Ascending aorta (tissue), 2 donors: ENCODE measurements around the gene PLXNA4. TPM values are rescaled to one million over a fixed set of nuclear protein-coding genes. Genes with fewer than 3 reads are reported as not detected.

ENCODE experiments used
- DNase-seq, 2 donors: peaks; one replicate each; pipeline ENCODE4 v3.0.0-alpha.2; 2019; ENCODE audit warnings: low spot score in 2 of 2
- H3K27ac ChIP-seq, 2 donors: fragments of 200-600 bp; sonication (generic); one replicate each; pipeline ENCODE4 v1.5.1; 2016 to 2017; ENCODE audit warnings: mild to moderate bottlenecking in 1 of 2
- H3K27me3 ChIP-seq: fragments of 200-600 bp; sonication (generic); one replicate; pipeline ENCODE4 v1.5.1; 2017
- H3K36me3 ChIP-seq, 2 donors: fragments of 200-600 bp; sonication (generic); one replicate each; pipeline ENCODE4 v1.5.1; 2016
- H3K4me1 ChIP-seq, 2 donors: fragments of 200-600 bp; sonication (generic); one replicate each; pipeline ENCODE4 v1.5.1; 2016 to 2017; ENCODE audit warnings: mild to moderate bottlenecking in 1 of 2
- H3K4me3 ChIP-seq, 2 donors: fragments of 200-600 bp; sonication (generic); one replicate each; pipeline ENCODE4 v1.5.1; 2016 to 2017; ENCODE audit warnings: mild to moderate bottlenecking in 1 of 2
- H3K9me3 ChIP-seq, 2 donors: fragments of 200-600 bp; sonication (generic); one replicate each; pipeline ENCODE4 v1.5.1; 2016
- intact Hi-C: fragments of 100-400 bp; cut with DNase I; formaldehyde crosslinking; loops from one replicate; pipeline ENCODE4 v1.15.1; 2023
- total RNA-seq: library from RNA; depleted of rRNA; stranded (reverse); fragments of >200 nt; gene quantifications from one replicate; pipeline ENCODE4 v1.1.0, GENCODE V29; 2016
- TF ChIP-seq, protein P1 (sequence below), 3 experiments: fragments of 200-600 bp in 2 of 3; fragments of 450-650 bp in 1 of 3; sonication (generic) in 2 of 3; IDR thresholded peaks; one replicate each; pipeline ENCODE4 v1.5.1; 2016 to 2019; ENCODE audit warnings: antibody characterized with exemption in 3 of 3, mild to moderate bottlenecking in 1 of 3, moderate library complexity in 1 of 3

The PLXNA4 gene
- total RNA-seq, 1 donor from 2014 or later, result 27.1 TPM

DNA sequence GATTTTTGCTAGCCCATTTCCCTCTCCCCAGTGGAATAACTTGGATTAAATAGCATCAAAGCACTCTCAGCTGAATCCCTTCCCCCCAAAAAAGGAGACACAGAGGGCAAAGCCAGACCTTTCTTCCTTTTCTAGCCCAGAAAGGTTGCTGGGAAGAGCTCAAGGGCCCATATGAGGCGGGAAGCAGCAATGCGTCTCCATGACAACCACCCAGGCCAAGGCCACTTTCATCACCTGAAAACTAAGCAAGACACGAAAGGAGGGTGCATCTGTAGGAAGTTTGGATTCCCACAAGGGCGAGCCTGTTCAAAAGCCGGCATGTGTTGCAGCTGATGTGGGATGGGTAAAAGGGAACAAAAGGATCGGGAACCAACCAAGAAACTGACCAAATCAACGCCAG lies 229.1 kb downstream of the PLXNA4 start:
- no peaks in the 10 kb centered on the region for H3K9me3 ChIP-seq
- H3K27me3 ChIP-seq, result no peaks in the 10 kb centered on the region
- intact Hi-C loops, result no loop called here
- H3K4me1 ChIP-seq, result peaks cover 4 to 10% of the 10 kb centered on the region in 2 donors
- H3K4me3 ChIP-seq, result no peak overlapping the region
- H3K27ac ChIP-seq, result no peak overlapping the region
- no peak for DNase-seq
- TF ChIP-seq, protein P1, sequence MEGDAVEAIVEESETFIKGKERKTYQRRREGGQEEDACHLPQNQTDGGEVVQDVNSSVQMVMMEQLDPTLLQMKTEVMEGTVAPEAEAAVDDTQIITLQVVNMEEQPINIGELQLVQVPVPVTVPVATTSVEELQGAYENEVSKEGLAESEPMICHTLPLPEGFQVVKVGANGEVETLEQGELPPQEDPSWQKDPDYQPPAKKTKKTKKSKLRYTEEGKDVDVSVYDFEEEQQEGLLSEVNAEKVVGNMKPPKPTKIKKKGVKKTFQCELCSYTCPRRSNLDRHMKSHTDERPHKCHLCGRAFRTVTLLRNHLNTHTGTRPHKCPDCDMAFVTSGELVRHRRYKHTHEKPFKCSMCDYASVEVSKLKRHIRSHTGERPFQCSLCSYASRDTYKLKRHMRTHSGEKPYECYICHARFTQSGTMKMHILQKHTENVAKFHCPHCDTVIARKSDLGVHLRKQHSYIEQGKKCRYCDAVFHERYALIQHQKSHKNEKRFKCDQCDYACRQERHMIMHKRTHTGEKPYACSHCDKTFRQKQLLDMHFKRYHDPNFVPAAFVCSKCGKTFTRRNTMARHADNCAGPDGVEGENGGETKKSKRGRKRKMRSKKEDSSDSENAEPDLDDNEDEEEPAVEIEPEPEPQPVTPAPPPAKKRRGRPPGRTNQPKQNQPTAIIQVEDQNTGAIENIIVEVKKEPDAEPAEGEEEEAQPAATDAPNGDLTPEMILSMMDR (IDR thresholded peaks at IDR 0.05), result no peak
- no peaks in the 10 kb centered on the region for H3K36me3 ChIP-seq

DNA sequence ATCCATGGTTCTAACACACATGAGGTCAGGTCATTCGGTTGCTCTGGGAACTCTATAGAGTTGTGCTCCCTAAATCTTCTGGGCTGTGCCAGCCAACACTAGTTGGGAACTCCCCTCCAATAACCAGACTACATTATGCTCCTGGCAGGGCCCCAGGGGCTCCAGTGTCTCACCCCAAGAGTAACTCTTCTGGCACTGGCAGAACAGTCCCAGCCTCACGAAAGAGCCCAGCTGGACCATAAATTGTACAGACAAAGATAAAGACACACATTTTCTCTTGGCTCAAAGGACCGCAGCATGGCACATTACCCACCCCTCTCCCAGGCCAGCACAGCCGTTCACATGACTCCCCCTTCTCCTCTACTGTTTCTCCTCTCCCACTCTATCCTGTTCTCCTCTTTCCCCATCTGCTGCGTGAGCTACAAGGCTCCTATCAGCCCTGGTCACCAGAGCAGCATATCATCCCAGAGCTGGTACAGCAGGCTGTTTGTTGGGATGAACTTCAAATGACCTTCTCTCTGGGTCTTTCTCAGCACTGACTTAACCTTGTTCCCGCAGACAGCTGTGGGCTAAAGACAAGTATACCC lies 230.6 kb downstream of the PLXNA4 start:
- no peak overlapping the region for H3K27ac ChIP-seq
- DNase-seq, result no peak
- no peaks in the 10 kb centered on the region for H3K36me3 ChIP-seq
- peaks cover 4 to 6% of the 10 kb centered on the region in 2 donors for H3K4me1 ChIP-seq
- TF ChIP-seq, protein P1 (IDR thresholded peaks at IDR 0.05), result no peak
- no peaks in the 10 kb centered on the region for H3K9me3 ChIP-seq
- intact Hi-C loops, result no loop called here
- no peak overlapping the region for H3K4me3 ChIP-seq
- H3K27me3 ChIP-seq, result no peaks in the 10 kb centered on the region

DNA sequence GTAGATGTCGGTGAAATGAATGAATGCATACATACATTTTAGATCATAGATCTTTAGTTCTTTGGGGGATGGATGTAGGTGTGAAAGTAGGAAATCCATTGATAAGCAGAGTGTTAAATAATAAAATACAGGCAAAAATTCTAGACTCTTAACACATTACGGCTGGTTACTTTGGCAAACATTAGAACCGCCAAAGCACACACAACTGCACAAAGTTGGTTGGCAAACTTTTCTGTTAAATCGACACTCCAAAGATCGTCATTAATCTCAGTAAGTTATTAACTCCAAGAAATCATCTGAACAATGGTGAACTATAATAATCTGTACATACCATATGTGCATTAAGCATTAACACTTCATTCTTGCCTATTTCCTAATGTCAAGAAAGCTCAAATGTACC lies 231.2 kb downstream of the PLXNA4 start:
- intact Hi-C loops, result no loop called here
- TF ChIP-seq, protein P1 (IDR thresholded peaks at IDR 0.05), result no peak

DNA sequence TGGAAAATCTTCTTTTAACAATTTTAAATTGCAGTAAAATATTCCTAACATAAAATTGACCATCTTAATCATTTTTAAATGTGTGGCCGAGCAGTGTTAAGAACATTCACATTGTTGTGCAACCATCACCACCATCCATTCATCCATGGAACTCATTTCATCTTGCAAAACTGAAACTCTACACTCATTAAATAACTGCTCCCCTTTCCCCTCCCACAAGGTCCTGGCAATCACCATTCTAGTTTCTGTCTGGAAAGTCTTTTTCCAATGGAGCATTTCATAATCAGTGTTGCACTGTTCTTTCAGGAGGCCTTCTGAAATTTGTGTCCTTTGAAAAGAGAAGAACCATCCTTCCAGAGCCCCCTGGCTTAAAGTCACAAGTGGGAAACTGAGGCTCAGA lies 233.1 kb downstream of the PLXNA4 start:
- peak in 1 of 2 donors; percentile 73 for DNase-seq
- TF ChIP-seq, protein P1 (IDR thresholded peaks at IDR 0.05), result no peak
- Histone ChIP-seq H3K27me3 (no peaks in the 10 kb centered on the region), H3K36me3 (no peaks in the 10 kb centered on the region), H3K4me1 (peaks cover 4 to 6% of the 10 kb centered on the region in 2 donors), H3K4me3 (no peak overlapping the region), H3K27ac (peak overlapping the region in 1 of 2 donors; percentile 55), H3K9me3 (no peaks in the 10 kb centered on the region)
- intact Hi-C loops, result no loop called here

More for the DNA sequence above, 231.2 kb downstream of the PLXNA4 start:
- DNase-seq, result no peak
- no peak overlapping the region for H3K27ac ChIP-seq
- no peaks in the 10 kb centered on the region for H3K27me3 ChIP-seq
- H3K4me1 ChIP-seq, result peaks cover 4 to 6% of the 10 kb centered on the region in 2 donors
- H3K9me3 ChIP-seq, result no peaks in the 10 kb centered on the region
- no peaks in the 10 kb centered on the region for H3K36me3 ChIP-seq
- no peak overlapping the region for H3K4me3 ChIP-seq

DNA sequence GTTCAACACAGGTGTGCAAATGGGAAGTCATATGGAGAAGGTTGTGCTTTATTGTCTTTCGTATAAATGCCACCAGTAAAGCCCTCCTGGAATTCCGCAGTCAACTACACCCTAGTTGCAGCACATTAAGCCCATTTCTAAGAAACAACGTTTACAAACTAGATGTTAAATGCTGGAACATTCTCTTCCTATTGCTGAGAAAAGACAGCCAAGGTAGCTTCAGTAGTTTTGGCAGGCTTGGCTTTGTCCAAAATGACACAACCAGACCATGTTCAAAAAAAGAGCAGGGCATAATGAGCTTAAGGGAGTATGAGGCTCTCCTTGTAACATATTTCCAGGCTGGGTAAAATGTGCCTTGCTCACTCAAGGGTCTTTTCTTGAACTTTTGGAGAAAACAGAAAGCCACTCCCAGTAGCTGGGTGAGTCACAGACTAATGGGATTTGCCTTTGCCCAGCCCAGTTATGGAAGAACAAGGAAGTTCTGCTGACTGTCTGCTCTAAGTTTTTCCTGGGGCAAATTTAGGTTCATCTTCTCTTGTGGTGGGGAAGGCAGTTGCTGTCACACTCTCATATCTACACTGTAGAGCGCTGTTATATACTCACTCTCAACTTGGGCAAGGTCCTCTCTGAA lies 238.7 kb downstream of the PLXNA4 start:
- no peak overlapping the region for H3K4me3 ChIP-seq
- H3K27me3 ChIP-seq, result no peaks in the 10 kb centered on the region
- peak overlapping the region; percentile 20 to 30 for H3K27ac ChIP-seq
- no peak for DNase-seq
- H3K4me1 ChIP-seq, result peaks cover 0 to 10% of the 10 kb centered on the region in 2 donors
- TF ChIP-seq, protein P1 (IDR thresholded peaks at IDR 0.05), result no peak
- intact Hi-C loops, result loop anchor here (2.0 kb wide), 1 partner anchor 19 kb away; no protein-coding TSS in a partner anchor
- H3K9me3 ChIP-seq, result no peaks in the 10 kb centered on the region
- no peaks in the 10 kb centered on the region for H3K36me3 ChIP-seq
